Lower leg skin (tissue), 4 donors: ENCODE measurements around the gene SLC7A10. TPM values are rescaled to one million over a fixed set of nuclear protein-coding genes. Genes with fewer than 3 reads are reported as not detected.

Experiments
- DNase-seq, 2 donors: peaks; one replicate each; pipeline ENCODE4 v3.0.0-alpha.2; 2019; ENCODE audit warnings: low spot score in 2 of 2
- H3K4me3 ChIP-seq: fragments of 200-600 bp; sonication (generic); 2 replicates; pipeline ENCODE4 v1.5.1; 2017; ENCODE audit warnings: mild to moderate bottlenecking, low read depth; ENCODE audit not compliant: poor library complexity, severe bottlenecking
- CTCF ChIP-seq, 3 donors: fragments of 450-650 bp; IDR thresholded peaks; one replicate each; pipeline ENCODE4 v1.5.1; 2016; ENCODE audit warnings: antibody characterized with exemption in 3 of 3, mild to moderate bottlenecking in 3 of 3, moderate library complexity in 2 of 3
- POLR2A ChIP-seq, 2 donors: fragments of 450-650 bp; IDR thresholded peaks; one replicate each; pipeline ENCODE4 v1.6.1; 2016 to 2017; ENCODE audit warnings: antibody characterized with exemption in 2 of 2, mild to moderate bottlenecking in 1 of 2, moderate library complexity in 1 of 2
- WGBS, 2 donors: methylation state at CpG; one replicate each; pipeline ENCODE4 v1.1.5; 2018; 5-methylcytosine and 5-hydroxymethylcytosine counted together
- intact Hi-C: fragments of 100-400 bp; cut with DNase I; formaldehyde crosslinking; loops from one replicate; pipeline ENCODE4 v1.15.0; 2023; ENCODE audit warnings: low total_unique reads
- total RNA-seq, 4 donors: library from RNA; depleted of rRNA; stranded (reverse); fragments of >200 nt; gene quantifications; one replicate each; pipeline ENCODE4 v1.1.0, GENCODE V29; 2016

Gene SLC7A10
- total RNA-seq, 4 donors from 2014 or later: 0.62 TPM; not detected in 3

GRCh38 chr19:33256261-33256660 lies 30.6 kb upstream of the SLC7A10 start:
- H3K4me3 ChIP-seq: no peak overlapping the region
- TF ChIP-seq CTCF (IDR thresholded peaks at IDR 0.05) (no peak), POLR2A (IDR thresholded peaks at IDR 0.05) (no peak)
- intact Hi-C loops: no loop called here
- 58 to 62% methylated on average over 7 of the region's 7 CpGs for WGBS, 2 donors
- no peak for DNase-seq

DNA sequence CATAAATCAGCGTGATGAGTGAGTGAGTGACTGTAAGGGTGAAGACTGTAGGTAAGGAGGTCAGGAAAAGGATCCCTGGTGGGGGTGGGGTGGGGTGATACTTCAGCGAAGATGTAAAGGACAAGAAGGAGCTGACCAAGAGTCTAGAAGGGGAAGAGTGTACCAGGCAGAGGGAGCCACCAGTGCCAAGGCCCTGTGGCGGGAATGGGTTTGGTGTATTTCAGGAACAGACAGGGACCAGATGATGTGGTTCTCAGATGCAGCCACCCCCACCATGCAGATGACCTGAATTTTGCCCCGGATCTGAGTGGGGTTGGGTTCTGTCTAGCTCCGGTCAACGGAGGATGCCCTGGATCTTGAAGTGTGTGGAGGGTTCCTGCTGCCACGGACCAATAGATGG lies 30.1 kb upstream of the SLC7A10 start:
- no peak for DNase-seq
- TF ChIP-seq POLR2A (IDR thresholded peaks at IDR 0.05) (no peak), CTCF (IDR thresholded peaks at IDR 0.05) (no peak)
- 84 to 94% methylated on average over 6 to 7 of the region's 7 CpGs for WGBS, 2 donors

DNA sequence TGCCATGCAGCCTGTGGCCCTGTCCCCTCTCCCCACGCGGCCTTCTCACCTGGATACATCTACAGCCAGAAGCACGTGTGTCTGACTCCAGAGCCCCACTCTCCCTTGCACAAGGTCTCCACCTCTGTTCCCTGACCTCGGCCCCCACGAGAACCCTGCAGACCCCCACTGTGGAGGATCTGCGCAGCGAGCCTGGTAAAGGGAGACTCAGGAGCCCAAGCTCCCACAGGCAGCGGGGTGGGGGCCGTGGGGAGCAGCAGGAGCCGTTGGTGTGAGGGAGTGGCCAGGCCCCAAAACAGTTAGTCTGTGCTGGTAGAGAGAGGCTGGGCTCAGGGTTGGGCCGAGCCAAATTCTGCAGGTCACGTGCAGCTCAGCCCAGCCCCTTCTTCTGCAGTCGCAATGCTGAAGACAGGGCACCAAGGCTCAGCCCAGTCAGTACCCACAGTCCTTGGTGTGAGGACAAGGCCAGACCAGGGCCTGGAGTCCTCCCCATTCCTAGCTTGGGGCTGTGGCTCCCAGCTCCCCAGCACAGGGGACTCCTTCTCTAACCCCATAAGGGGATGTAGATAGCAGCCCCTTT lies 28.7 kb upstream of the SLC7A10 start:
- intact Hi-C loops: no loop called here
- 67 to 74% methylated on average over 12 to 13 of the region's 13 CpGs for WGBS, 2 donors
- no peak overlapping the region for H3K4me3 ChIP-seq
- no peak for DNase-seq
- no peak for TF ChIP-seq CTCF (IDR thresholded peaks at IDR 0.05)
- no peak for TF ChIP-seq POLR2A (IDR thresholded peaks at IDR 0.05)

More for the DNA sequence above, 30.1 kb upstream of the SLC7A10 start:
- intact Hi-C loops: no loop called here
- no peak overlapping the region for H3K4me3 ChIP-seq

GRCh38 chr19:33252971-33253370 lies 27.3 kb upstream of the SLC7A10 start:
- TF ChIP-seq POLR2A (IDR thresholded peaks at IDR 0.05) (no peak), CTCF (IDR thresholded peaks at IDR 0.05) (no peak)
- H3K4me3 ChIP-seq: no peak overlapping the region
- no peak for DNase-seq
- intact Hi-C loops: no loop called here
- WGBS, 2 donors: 78 to 81% methylated on average over 5 of the region's 8 CpGs

GRCh38 chr19:33252418-33252962 lies 26.8 kb upstream of the SLC7A10 start:
- intact Hi-C loops: no loop called here
- 91 to 100% methylated on average over 4 of the region's 4 CpGs for whole genome bisulfite sequencing, 2 donors
- no peak overlapping the region for H3K4me3 ChIP-seq
- TF ChIP-seq CTCF (IDR thresholded peaks at IDR 0.05): no peak
- TF ChIP-seq POLR2A (IDR thresholded peaks at IDR 0.05): no peak
- DNase-seq: no peak
